ENCODE data around the gene ZNF593OS.

DNA sequence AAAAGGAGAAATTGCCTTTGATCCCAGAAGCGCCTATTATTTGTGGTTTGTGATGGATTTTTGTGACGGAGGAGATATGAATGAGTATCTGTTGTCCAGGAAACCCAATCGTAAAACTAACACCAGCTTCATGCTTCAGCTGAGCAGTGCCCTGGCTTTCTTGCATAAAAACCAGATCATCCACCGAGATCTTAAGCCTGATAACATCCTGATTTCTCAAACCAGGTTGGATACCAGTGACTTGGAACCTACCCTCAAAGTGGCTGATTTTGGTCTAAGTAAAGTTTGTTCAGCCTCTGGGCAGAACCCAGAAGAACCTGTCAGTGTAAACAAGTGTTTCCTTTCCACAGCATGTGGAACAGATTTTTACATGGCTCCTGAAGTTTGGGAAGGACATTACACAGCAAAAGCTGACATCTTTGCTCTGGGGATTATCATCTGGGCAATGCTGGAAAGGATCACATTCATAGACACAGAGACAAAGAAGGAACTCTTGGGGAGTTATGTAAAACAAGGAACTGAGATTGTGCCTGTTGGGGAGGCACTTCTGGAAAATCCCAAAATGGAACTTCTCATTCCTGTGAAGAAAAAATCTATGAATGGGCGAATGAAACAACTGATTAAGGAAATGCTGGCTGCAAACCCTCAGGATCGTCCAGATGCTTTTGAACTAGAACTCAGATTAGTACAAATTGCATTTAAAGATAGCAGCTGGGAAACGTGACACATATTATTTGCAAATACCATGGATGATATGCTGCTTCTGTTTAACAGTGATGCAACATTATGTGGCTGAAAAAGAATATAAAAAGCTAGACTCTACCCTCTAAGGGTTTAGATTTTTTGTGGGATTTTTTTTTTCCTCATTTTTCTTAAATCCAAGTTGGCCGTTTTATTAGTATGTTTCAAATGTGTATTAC lies 49.5 kb downstream of the ZNF593OS start:
- TF ChIP-seq, protein P1, sequence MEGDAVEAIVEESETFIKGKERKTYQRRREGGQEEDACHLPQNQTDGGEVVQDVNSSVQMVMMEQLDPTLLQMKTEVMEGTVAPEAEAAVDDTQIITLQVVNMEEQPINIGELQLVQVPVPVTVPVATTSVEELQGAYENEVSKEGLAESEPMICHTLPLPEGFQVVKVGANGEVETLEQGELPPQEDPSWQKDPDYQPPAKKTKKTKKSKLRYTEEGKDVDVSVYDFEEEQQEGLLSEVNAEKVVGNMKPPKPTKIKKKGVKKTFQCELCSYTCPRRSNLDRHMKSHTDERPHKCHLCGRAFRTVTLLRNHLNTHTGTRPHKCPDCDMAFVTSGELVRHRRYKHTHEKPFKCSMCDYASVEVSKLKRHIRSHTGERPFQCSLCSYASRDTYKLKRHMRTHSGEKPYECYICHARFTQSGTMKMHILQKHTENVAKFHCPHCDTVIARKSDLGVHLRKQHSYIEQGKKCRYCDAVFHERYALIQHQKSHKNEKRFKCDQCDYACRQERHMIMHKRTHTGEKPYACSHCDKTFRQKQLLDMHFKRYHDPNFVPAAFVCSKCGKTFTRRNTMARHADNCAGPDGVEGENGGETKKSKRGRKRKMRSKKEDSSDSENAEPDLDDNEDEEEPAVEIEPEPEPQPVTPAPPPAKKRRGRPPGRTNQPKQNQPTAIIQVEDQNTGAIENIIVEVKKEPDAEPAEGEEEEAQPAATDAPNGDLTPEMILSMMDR (IDR thresholded peaks at IDR 0.05; ENCODE audit: poor library complexity) = no peak
- no peak for TF ChIP-seq EZH2phosphoT487 (IDR thresholded peaks at IDR 0.05; ENCODE audit: low read depth, severe bottlenecking, unreplicated experiment)
